K562 (cell line): ENCODE data around the gene HYPK. TPM values are rescaled to one million over a fixed set of nuclear protein-coding genes. Genes with fewer than 3 reads are reported as not detected.
A peak's percentile ranks its signal among the peaks of the same experiment; 100 is the strongest.

Source experiments
- ADNP ChIP-seq: fragments of 200-800 bp; sonication (Bioruptor generic); IDR thresholded peaks from 2 replicates; pipeline ENCODE4 v1.6.1; 2016; ENCODE audit warnings: missing genetic modification characterization, missing compliant biosample characterization
- ARHGAP35 ChIP-seq: fragments of 450-650 bp; IDR thresholded peaks from 2 replicates; pipeline ENCODE4 v1.6.1; 2018; ENCODE audit not compliant: partially characterized antibody
- BCOR ChIP-seq: fragments of 450-650 bp; IDR thresholded peaks from 2 replicates; pipeline ENCODE4 v1.6.1; 2016
- ETS2 ChIP-seq: IDR thresholded peaks from 2 replicates; pipeline ENCODE4 v1.6.1; 2016; ENCODE audit warnings: borderline replicate concordance, missing genetic modification characterization, mild to moderate bottlenecking, moderate library complexity, missing compliant biosample characterization; ENCODE audit not compliant: poor library complexity, severe bottlenecking
- FOSL1 ChIP-seq: fragments of 200-800 bp; sonication (Bioruptor generic); conservative IDR thresholded peaks from 2 replicates; pipeline ENCODE4 v1.6.1; 2016; ENCODE audit warnings: missing genetic modification characterization, missing compliant biosample characterization
- FOXK1 ChIP-seq: sonication (generic); formaldehyde crosslinking; IDR thresholded peaks from 2 replicates; pipeline ENCODE4 v1.8.0; 2022; ENCODE audit warnings: missing genetic modification reagents, mild to moderate bottlenecking, borderline replicate concordance
- HMGN3 ChIP-seq: IDR thresholded peaks from 2 replicates; pipeline ENCODE4 v1.6.1; 2011; ENCODE audit warnings: borderline replicate concordance, low read depth, mild to moderate bottlenecking, mixed read lengths, low read length; ENCODE audit not compliant: insufficient read length; ENCODE audit errors: extremely low read depth
- HSF4 ChIP-seq: fragments of 250-450 bp; sonication (Bioruptor Pico); IDR thresholded peaks from 2 replicates; pipeline ENCODE4 v2.1.2; 2022; ENCODE audit warnings: mild to moderate bottlenecking, moderate library complexity, borderline replicate concordance
- POLR2H ChIP-seq: IDR thresholded peaks from 2 replicates; pipeline ENCODE4 v1.6.1; 2016; ENCODE audit warnings: missing genetic modification characterization, low read depth, mild to moderate bottlenecking, control low read depth, missing compliant biosample characterization, moderate library complexity
- RBBP5 ChIP-seq: fragments of 200-600 bp; sonication (generic); IDR thresholded peaks from 2 replicates; pipeline ENCODE4 v1.6.1; 2012; ENCODE audit warnings: borderline replicate concordance, mild to moderate bottlenecking, low read length, control low read depth, inconsistent platforms; ENCODE audit not compliant: insufficient read depth, poor library complexity, severe bottlenecking
- TEAD1 ChIP-seq, 2 experiments: fragments of 450-650 bp in 1 of 2; sonication (generic) in 1 of 2; formaldehyde crosslinking; IDR thresholded peaks; 2 replicates each; pipeline versions ENCODE4 v1.4.0 to v1.8.0; 2020 to 2022; ENCODE audit warnings: mild to moderate bottlenecking in 2 of 2, missing genetic modification reagents in 1 of 2
- ZNF239 ChIP-seq: fragments of 250-450 bp; sonication (Bioruptor Pico); IDR thresholded peaks from 2 replicates; pipeline ENCODE4 v1.4.0; 2020; ENCODE audit warnings: mild to moderate bottlenecking
- ZNF280B ChIP-seq: fragments of 250-450 bp; sonication (Bioruptor Pico); IDR thresholded peaks from 2 replicates; pipeline ENCODE4 v1.5.1; 2021; ENCODE audit warnings: mild to moderate bottlenecking
- polyA plus RNA-seq, 8 experiments: library from polyadenylated mRNA; depleted of rRNA in 4 of 8; stranded (reverse) in 5 of 8; unstranded in 3 of 8; fragments of >200 nt; fragmentation: Nextera tagmentation in 2 of 8; fragmentation: Illumina TruSeq in 1 of 8; extraction: Ambion mirVana in 2 of 8; extraction: Trizol in 1 of 8; gene quantifications; 2 replicates each; pipeline versions ENCODE4 v1.2.1 to v1.2.3, GENCODE V29; 2011 to 2014; ENCODE audit warnings: inconsistent platforms in 1 of 8, missing spikeins in 1 of 8
- total RNA-seq, 7 experiments: library from RNA; depleted of rRNA in 6 of 7; stranded (reverse); fragments of >200 nt in 6 of 7; fragmentation: Illumina TruSeq in 2 of 7; extraction: Trizol in 2 of 7; gene quantifications; 2 replicates each; pipeline versions ENCODE4 v1.2.1 to v1.2.3, GENCODE V29; 2011 to 2021; ENCODE audit warnings: low replicate concordance in 1 of 7
- TF ChIP-seq, protein P1 (sequence below): fragments of 450-650 bp; formaldehyde crosslinking; IDR thresholded peaks from 2 replicates; pipeline ENCODE4 v1.4.0; 2022; ENCODE audit warnings: missing genetic modification characterization
- TF ChIP-seq, protein P2 (sequence below): IDR thresholded peaks from 2 replicates; pipeline ENCODE4 v1.6.1; 2011; ENCODE audit not compliant: insufficient read length; ENCODE audit errors: extremely low read depth
- TF ChIP-seq, protein P3 (sequence below), 2 experiments: IDR thresholded peaks in 1 of 2; conservative IDR thresholded peaks in 1 of 2; 2 replicates each; pipeline ENCODE4 v1.6.1; 2016; ENCODE audit warnings: low read depth in 2 of 2, mild to moderate bottlenecking in 1 of 2, missing compliant biosample characterization in 1 of 2, missing genetic modification characterization in 1 of 2, moderate library complexity in 1 of 2

Gene HYPK
- total and polyA plus RNA-seq, 9 of the 15 experiments (the other 6 are each of a cell fraction or from before 2014, with no cell fraction given): 7.2 to 28.0 (median 21.1) TPM

- TF ChIP-seq, protein P1, sequence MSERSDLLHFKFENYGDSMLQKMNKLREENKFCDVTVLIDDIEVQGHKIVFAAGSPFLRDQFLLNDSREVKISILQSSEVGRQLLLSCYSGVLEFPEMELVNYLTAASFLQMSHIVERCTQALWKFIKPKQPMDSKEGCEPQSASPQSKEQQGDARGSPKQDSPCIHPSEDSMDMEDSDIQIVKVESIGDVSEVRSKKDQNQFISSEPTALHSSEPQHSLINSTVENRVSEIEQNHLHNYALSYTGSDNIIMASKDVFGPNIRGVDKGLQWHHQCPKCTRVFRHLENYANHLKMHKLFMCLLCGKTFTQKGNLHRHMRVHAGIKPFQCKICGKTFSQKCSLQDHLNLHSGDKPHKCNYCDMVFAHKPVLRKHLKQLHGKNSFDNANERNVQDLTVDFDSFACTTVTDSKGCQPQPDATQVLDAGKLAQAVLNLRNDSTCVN (CRISPR knock-in tag): no peak
- TF ChIP-seq TEAD1 (CRISPR knock-in tag; IDR thresholded peaks at IDR 0.05): peak in 1 of 2 experiments; percentile 21; a peak in 1 of 4 replicates
- no peak for TF ChIP-seq RBBP5
- TF ChIP-seq FOXK1 (CRISPR knock-in tag): no peak; the same call in 1 of the 2 replicates
- no peak for TF ChIP-seq HMGN3
- TF ChIP-seq, protein P2, sequence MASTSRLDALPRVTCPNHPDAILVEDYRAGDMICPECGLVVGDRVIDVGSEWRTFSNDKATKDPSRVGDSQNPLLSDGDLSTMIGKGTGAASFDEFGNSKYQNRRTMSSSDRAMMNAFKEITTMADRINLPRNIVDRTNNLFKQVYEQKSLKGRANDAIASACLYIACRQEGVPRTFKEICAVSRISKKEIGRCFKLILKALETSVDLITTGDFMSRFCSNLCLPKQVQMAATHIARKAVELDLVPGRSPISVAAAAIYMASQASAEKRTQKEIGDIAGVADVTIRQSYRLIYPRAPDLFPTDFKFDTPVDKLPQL: no peak
- TF ChIP-seq ARHGAP35: no peak
- no peak for TF ChIP-seq BCOR
- TF ChIP-seq FOSL1 (tag): no peak
- TF ChIP-seq ZNF280B: no peak
- TF ChIP-seq ZNF239 (CRISPR knock-in tag): no peak
- TF ChIP-seq ETS2 (tag): no peak
- TF ChIP-seq ADNP (tag): no peak
- no peak for TF ChIP-seq POLR2H (tag)
- TF ChIP-seq, protein P3, sequence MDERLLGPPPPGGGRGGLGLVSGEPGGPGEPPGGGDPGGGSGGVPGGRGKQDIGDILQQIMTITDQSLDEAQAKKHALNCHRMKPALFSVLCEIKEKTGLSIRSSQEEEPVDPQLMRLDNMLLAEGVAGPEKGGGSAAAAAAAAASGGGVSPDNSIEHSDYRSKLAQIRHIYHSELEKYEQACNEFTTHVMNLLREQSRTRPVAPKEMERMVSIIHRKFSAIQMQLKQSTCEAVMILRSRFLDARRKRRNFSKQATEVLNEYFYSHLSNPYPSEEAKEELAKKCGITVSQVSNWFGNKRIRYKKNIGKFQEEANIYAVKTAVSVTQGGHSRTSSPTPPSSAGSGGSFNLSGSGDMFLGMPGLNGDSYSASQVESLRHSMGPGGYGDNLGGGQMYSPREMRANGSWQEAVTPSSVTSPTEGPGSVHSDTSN (CRISPR knock-in tag; IDR thresholded peaks at IDR 0.05; ENCODE audit: low read depth): no peak
- TF ChIP-seq, protein P3 (tag; conservative IDR thresholded peaks at IDR 0.05; ENCODE audit: low read depth): no peak
- no peak for TF ChIP-seq HSF4 (CRISPR knock-in tag)
Measured at GRCh38 chr15:43792761-43793476, 7.5 kb upstream of the HYPK start (continued).
